ENCODE results near the gene ANK3. TPM values are rescaled to one million over a fixed set of nuclear protein-coding genes. Genes with fewer than 3 reads are reported as not detected.

ANK3 gene
- total RNA-seq, 1 experiment from 2014 or later = 29.8 TPM

DNA sequence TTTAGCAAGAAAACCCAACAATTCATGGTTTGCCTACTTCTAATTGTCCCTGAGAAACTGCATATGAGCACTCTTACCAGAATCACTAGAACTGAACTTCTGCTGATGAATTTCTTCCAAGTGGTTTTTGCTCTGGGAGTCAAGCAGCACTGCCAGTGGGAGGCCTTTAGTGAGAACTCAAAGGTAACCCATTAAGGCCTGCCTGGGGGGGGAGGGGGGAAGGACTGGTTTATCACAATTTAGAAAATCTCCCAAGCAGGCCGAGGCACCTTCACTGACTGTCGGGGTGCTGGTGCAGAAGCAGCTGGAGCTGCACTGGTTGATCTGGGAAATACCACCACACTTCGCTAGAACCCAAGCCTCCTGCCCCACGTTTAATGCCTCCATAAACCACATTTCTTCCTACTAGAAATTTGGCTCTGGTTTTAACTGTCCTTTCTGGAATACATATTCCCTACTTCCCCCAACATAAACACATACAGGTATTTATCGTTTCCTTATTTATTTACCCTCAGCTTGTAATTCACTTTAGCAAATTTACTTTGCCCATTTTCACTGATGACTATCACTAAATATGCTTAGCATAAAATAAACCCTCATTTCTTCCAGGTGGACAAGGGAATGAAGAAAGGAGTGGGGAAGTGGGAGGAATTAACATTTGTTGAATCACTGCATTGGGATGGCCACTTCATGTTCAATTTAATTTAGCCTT, 14.2 kb downstream of the ANK3 start:
- TF ChIP-seq, protein P1, sequence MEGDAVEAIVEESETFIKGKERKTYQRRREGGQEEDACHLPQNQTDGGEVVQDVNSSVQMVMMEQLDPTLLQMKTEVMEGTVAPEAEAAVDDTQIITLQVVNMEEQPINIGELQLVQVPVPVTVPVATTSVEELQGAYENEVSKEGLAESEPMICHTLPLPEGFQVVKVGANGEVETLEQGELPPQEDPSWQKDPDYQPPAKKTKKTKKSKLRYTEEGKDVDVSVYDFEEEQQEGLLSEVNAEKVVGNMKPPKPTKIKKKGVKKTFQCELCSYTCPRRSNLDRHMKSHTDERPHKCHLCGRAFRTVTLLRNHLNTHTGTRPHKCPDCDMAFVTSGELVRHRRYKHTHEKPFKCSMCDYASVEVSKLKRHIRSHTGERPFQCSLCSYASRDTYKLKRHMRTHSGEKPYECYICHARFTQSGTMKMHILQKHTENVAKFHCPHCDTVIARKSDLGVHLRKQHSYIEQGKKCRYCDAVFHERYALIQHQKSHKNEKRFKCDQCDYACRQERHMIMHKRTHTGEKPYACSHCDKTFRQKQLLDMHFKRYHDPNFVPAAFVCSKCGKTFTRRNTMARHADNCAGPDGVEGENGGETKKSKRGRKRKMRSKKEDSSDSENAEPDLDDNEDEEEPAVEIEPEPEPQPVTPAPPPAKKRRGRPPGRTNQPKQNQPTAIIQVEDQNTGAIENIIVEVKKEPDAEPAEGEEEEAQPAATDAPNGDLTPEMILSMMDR (IDR thresholded peaks at IDR 0.05; ENCODE audit: unreplicated experiment) = no peak
- H3K4me3 Mint-ChIP-seq (ENCODE audit: low read depth, unreplicated experiment) = no peak overlapping the region
- DNase-seq = no peak
- intact Hi-C loops (cut with micrococcal nuclease; ENCODE audit: unreplicated experiment) = no loop called here
- H3K4me1 Mint-ChIP-seq (ENCODE audit: low read depth, unreplicated experiment) = peaks cover 6% of the 10 kb centered on the region
- no peak overlapping the region for H3K27ac Mint-ChIP-seq (ENCODE audit: unreplicated experiment)
- no TSS peak for BruUV-seq (replicated peaks)
- H3K27me3 Mint-ChIP-seq (ENCODE audit: unreplicated experiment) = no peaks in the 10 kb centered on the region
- H3K36me3 Mint-ChIP-seq (ENCODE audit: insufficient read depth, unreplicated experiment) = no peaks in the 10 kb centered on the region
- CTCF ChIA-PET = interaction anchor here (0.6 kb wide), 1 partner anchor 712 kb away, joined by 5 read pairs; no protein-coding TSS in a partner anchor
- no peaks in the 10 kb centered on the region for H3K9me3 Mint-ChIP-seq (ENCODE audit: low read depth, unreplicated experiment)

DNA sequence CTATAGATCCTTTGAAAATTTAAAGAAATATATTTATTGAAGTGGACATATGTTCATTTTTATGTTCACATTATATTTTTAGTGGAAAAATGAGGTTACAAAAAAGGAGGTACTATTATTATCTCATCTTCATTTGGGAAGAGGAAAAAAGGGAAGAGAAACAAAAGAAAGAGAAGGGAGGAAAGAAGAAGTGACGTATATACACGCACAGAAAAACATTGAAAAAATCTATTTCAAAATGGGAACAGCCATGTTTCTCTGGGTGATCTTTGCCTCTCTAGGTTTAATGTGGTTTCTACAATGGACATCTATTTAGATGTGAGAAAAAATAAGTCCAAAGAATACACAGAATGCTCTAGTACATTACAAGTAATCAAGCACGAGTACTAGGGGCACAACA, 14.8 kb downstream of the ANK3 start:
- H3K9me3 Mint-ChIP-seq (ENCODE audit: low read depth, unreplicated experiment) = no peaks in the 10 kb centered on the region
- DNase-seq = no peak
- H3K27ac Mint-ChIP-seq (ENCODE audit: unreplicated experiment) = no peak overlapping the region
- H3K27me3 Mint-ChIP-seq (ENCODE audit: unreplicated experiment) = no peaks in the 10 kb centered on the region
- intact Hi-C loops (cut with micrococcal nuclease; ENCODE audit: unreplicated experiment) = no loop called here
- CTCF ChIA-PET = no interaction called here
- no TSS peak for BruUV-seq (replicated peaks)
- no peak overlapping the region for H3K4me3 Mint-ChIP-seq (ENCODE audit: low read depth, unreplicated experiment)
- TF ChIP-seq, protein P1 (IDR thresholded peaks at IDR 0.05; ENCODE audit: unreplicated experiment) = no peak
- H3K4me1 Mint-ChIP-seq (ENCODE audit: low read depth, unreplicated experiment) = peaks cover 6% of the 10 kb centered on the region
- no peaks in the 10 kb centered on the region for H3K36me3 Mint-ChIP-seq (ENCODE audit: insufficient read depth, unreplicated experiment)

DNA sequence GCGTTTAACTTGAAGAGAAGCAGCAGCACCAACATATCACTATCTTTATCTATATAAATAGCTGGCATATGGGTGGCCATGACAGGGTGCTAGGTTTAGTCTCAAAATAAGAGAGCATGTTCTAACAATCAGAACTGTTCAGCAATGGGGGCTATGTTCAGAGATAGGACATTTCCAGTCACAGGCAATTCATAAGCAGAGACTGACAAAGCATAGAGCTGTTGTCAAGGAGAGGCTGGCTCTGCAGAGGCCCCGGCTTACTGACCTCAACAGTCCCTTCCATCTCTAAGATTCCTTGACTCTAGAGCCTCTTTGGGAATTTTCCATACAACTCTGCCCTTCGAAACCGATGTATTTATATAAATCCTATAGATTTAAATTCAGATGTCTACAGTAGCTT, 17.2 kb downstream of the ANK3 start:
- no peak for DNase-seq
- H3K36me3 Mint-ChIP-seq (ENCODE audit: insufficient read depth, unreplicated experiment) = no peaks in the 10 kb centered on the region
- no TSS peak for BruUV-seq (replicated peaks)
- no peaks in the 10 kb centered on the region for H3K9me3 Mint-ChIP-seq (ENCODE audit: low read depth, unreplicated experiment)
- no peak overlapping the region for H3K27ac Mint-ChIP-seq (ENCODE audit: unreplicated experiment)
- CTCF ChIA-PET = interaction anchor here (0.6 kb wide), 1 partner anchor 93 kb away, joined by 4 read pairs; no protein-coding TSS in a partner anchor
- intact Hi-C loops (cut with micrococcal nuclease; ENCODE audit: unreplicated experiment) = no loop called here
- TF ChIP-seq, protein P1 (IDR thresholded peaks at IDR 0.05; ENCODE audit: unreplicated experiment) = no peak
- peaks cover 6% of the 10 kb centered on the region for H3K4me1 Mint-ChIP-seq (ENCODE audit: low read depth, unreplicated experiment)
- no peaks in the 10 kb centered on the region for H3K27me3 Mint-ChIP-seq (ENCODE audit: unreplicated experiment)
- H3K4me3 Mint-ChIP-seq (ENCODE audit: low read depth, unreplicated experiment) = no peak overlapping the region

DNA sequence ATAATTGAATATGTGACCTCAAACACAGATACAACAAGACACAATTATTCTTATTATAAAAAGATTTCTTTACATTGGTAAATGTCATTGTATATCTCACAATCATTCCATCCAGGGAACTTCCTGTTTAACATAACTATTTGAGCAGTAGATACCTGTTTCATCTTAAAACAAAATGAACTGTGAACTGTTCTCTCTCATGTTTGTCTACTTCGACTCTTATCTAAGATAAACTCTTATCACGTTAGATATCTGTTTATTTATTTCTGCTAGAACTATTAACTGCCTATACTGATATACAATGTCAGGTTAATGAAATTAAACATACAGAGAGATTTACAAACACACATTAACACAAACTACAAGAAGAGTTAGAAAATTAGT, 20.1 kb downstream of the ANK3 start:
- TF ChIP-seq, protein P1 (IDR thresholded peaks at IDR 0.05; ENCODE audit: unreplicated experiment) = no peak
- CTCF ChIA-PET = no interaction called here
- no peaks in the 10 kb centered on the region for H3K36me3 Mint-ChIP-seq (ENCODE audit: insufficient read depth, unreplicated experiment)
- H3K27ac Mint-ChIP-seq (ENCODE audit: unreplicated experiment) = no peak overlapping the region
- BruUV-seq (replicated peaks) = no TSS peak
- H3K27me3 Mint-ChIP-seq (ENCODE audit: unreplicated experiment) = no peaks in the 10 kb centered on the region
- intact Hi-C loops (cut with micrococcal nuclease; ENCODE audit: unreplicated experiment) = no loop called here
- no peak for DNase-seq
- no peaks in the 10 kb centered on the region for H3K4me1 Mint-ChIP-seq (ENCODE audit: low read depth, unreplicated experiment)
- H3K4me3 Mint-ChIP-seq (ENCODE audit: low read depth, unreplicated experiment) = no peak overlapping the region
- H3K9me3 Mint-ChIP-seq (ENCODE audit: low read depth, unreplicated experiment) = no peaks in the 10 kb centered on the region
